H1 (cell line): ENCODE data around the gene MCF2L. TPM values are rescaled to one million over a fixed set of nuclear protein-coding genes. Genes with fewer than 3 reads are reported as not detected.

Experiments used
- CTCF ChIA-PET: fragments of 300-600 bp; sonication (Branson Sonifier 250); formaldehyde crosslinking; loops from one replicate; lab custom pipeline; 2021; ENCODE audit not compliant: partially characterized antibody; lab: Charles Lee
- POLR2A ChIA-PET: fragments of 300-600 bp; sonication (Branson Sonifier 250); formaldehyde crosslinking; loops from one replicate; lab custom pipeline; 2021; ENCODE audit warnings: inconsistent platforms; ENCODE audit not compliant: partially characterized antibody; lab: Charles Lee
- DNase-seq, 2 experiments: peaks; one replicate each; pipeline versions ENCODE4 v3.0.0 to v3.0.0-alpha.2; 2010 to 2022; ENCODE audit warnings: low spot score in 2 of 2, low read depth in 1 of 2, mixed read lengths in 1 of 2
- FAIRE-seq: peaks from 2 replicates; lab custom pipeline; 2011; peaks lifted over from hg19 to GRCh38; lab: Jason Lieb, UNC
- H2AFZ ChIP-seq: 2 replicates; pipeline ENCODE4 v1.8.1; 2012; ENCODE audit warnings: low read length, inconsistent platforms
- H2AK5ac ChIP-seq: 2 replicates; pipeline ENCODE4 v1.6.1; 2013; ENCODE audit warnings: low read depth, low read length
- H2BK120ac ChIP-seq: replicated peaks from 2 replicates; pipeline ENCODE3; 2013; ENCODE audit warnings: low read depth, low read length, inconsistent platforms
- H2BK12ac ChIP-seq: 2 replicates; pipeline ENCODE4 v1.6.1; 2013; ENCODE audit warnings: low read depth, low read length
- H2BK15ac ChIP-seq: 2 replicates; pipeline ENCODE4 v1.6.1; 2013; ENCODE audit warnings: low read length
- H2BK20ac ChIP-seq: 2 replicates; pipeline ENCODE4 v1.6.1; 2013; ENCODE audit warnings: low read length
- H2BK5ac ChIP-seq: 2 replicates; pipeline ENCODE4 v1.6.1; 2013; ENCODE audit warnings: low read depth, low read length
- H3K14ac ChIP-seq: 2 replicates; pipeline ENCODE4 v1.6.1; 2013; ENCODE audit warnings: inconsistent platforms; ENCODE audit not compliant: insufficient read length
- H3K18ac ChIP-seq: 2 replicates; pipeline ENCODE4 v1.6.1; 2013; ENCODE audit warnings: low read length; ENCODE audit errors: extremely low read depth
- H3K23ac ChIP-seq: 2 replicates; pipeline ENCODE4 v1.6.1; 2013; ENCODE audit warnings: inconsistent platforms; ENCODE audit not compliant: insufficient read length
- H3K23me2 ChIP-seq: 2 replicates; pipeline ENCODE4 v1.6.1; 2013; ENCODE audit warnings: low read depth, low read length
- H3K27ac ChIP-seq: 2 replicates; pipeline ENCODE4 v1.6.1; 2011; ENCODE audit warnings: low read depth, low read length, inconsistent platforms
- H3K27me3 ChIP-seq, 4 experiments: replicated peaks in 1 of 4; 1 replicate in 1 of 4; 2 replicates in 3 of 4; pipeline versions ENCODE4 v1.6.1 to v1.8.1; 2011 to 2013; ENCODE audit warnings: low read length in 3 of 4, mild to moderate bottlenecking in 3 of 4, inconsistent platforms in 2 of 4, mixed read lengths in 2 of 4, moderate library complexity in 1 of 4; ENCODE audit not compliant: control insufficient read depth in 3 of 4, insufficient read depth in 3 of 4; ENCODE audit errors: extremely low read depth in 1 of 4
- H3K36me3 ChIP-seq, 4 experiments: 2 replicates each; pipeline versions ENCODE4 v1.6.1 to v1.8.1; 2011 to 2013; ENCODE audit warnings: mild to moderate bottlenecking in 4 of 4, low read length in 3 of 4, moderate library complexity in 2 of 4, control low read depth in 1 of 4, inconsistent platforms in 1 of 4; ENCODE audit not compliant: insufficient read depth in 4 of 4, control insufficient read depth in 2 of 4
- H3K4ac ChIP-seq: replicated peaks from 2 replicates; pipeline ENCODE3; 2013; ENCODE audit warnings: low read length, low read depth, mixed read lengths, inconsistent platforms; ENCODE audit not compliant: insufficient read length
- H3K4me1 ChIP-seq, 4 experiments: replicated peaks in 1 of 4; 1 replicate in 1 of 4; 2 replicates in 3 of 4; pipeline versions ENCODE4 v1.6.1 to v1.8.1; 2011 to 2013; ENCODE audit warnings: low read length in 3 of 4, inconsistent platforms in 2 of 4, mixed read lengths in 1 of 4; ENCODE audit not compliant: insufficient read depth in 4 of 4, control insufficient read depth in 3 of 4
- H3K4me2 ChIP-seq, 2 experiments: 2 replicates each; pipeline versions ENCODE4 v1.6.1 to v1.8.1; 2011 to 2013; ENCODE audit warnings: low read depth in 2 of 2, low read length in 2 of 2, control low read depth in 1 of 2, inconsistent platforms in 1 of 2, mild to moderate bottlenecking in 1 of 2; ENCODE audit not compliant: insufficient read depth in 1 of 2
- H3K4me3 ChIP-seq, 4 experiments: fragments of 200-600, 300-600 bp in 1 of 4; sonication (generic), shearing (Covaris generic), sonication (Bioruptor Twin) in 1 of 4; 2 replicates each; pipeline versions ENCODE4 v1.5.1 to v1.8.1; 2011 to 2016; ENCODE audit warnings: low read length in 4 of 4, low read depth in 3 of 4, control low read depth in 2 of 4, inconsistent platforms in 2 of 4, mild to moderate bottlenecking in 2 of 4, mixed read lengths in 1 of 4, moderate library complexity in 1 of 4; ENCODE audit not compliant: insufficient read depth in 2 of 4; ENCODE audit errors: extremely low read depth in 1 of 4
- H3K56ac ChIP-seq: replicated peaks from 2 replicates; pipeline ENCODE3; 2013; ENCODE audit warnings: low read depth, mild to moderate bottlenecking, mixed read lengths, low read length, inconsistent platforms; ENCODE audit not compliant: insufficient read length
- H3K79me1 ChIP-seq: 2 replicates; pipeline ENCODE4 v1.6.1; 2013; ENCODE audit warnings: low read depth, low read length, control low read depth
- H3K79me2 ChIP-seq, 2 experiments: 2 replicates each; pipeline versions ENCODE4 v1.6.1 to v1.8.1; 2012 to 2013; ENCODE audit warnings: low read length in 2 of 2, mild to moderate bottlenecking in 2 of 2, inconsistent platforms in 1 of 2; ENCODE audit not compliant: insufficient read depth in 2 of 2, control insufficient read depth in 1 of 2
- H3K9ac ChIP-seq, 4 experiments: replicated peaks in 1 of 4; 1 replicate in 1 of 4; 2 replicates in 3 of 4; pipeline versions ENCODE4 v1.6.1 to v1.8.1; 2011 to 2013; ENCODE audit warnings: low read depth in 3 of 4, low read length in 3 of 4, control low read depth in 2 of 4, mild to moderate bottlenecking in 2 of 4, moderate library complexity in 2 of 4, inconsistent platforms in 1 of 4; ENCODE audit errors: extremely low read depth in 1 of 4
- H3K9me3 ChIP-seq, 2 experiments: 2 replicates each; pipeline versions ENCODE4 v1.6.1 to v1.8.1; 2012 to 2013; ENCODE audit warnings: mild to moderate bottlenecking in 2 of 2, moderate library complexity in 2 of 2, control low read depth in 1 of 2, inconsistent platforms in 1 of 2, low read depth in 1 of 2, low read length in 1 of 2, mixed read lengths in 1 of 2; ENCODE audit not compliant: insufficient read depth in 2 of 2
- H4K20me1 ChIP-seq, 2 experiments: replicated peaks in 1 of 2; 2 replicates each; pipeline versions ENCODE3 to v1.8.1; 2011 to 2013; ENCODE audit warnings: inconsistent platforms in 2 of 2, low read length in 2 of 2, mild to moderate bottlenecking in 1 of 2; ENCODE audit not compliant: insufficient read depth in 2 of 2, control insufficient read depth in 1 of 2
- H4K5ac ChIP-seq: 2 replicates; pipeline ENCODE4 v1.6.1; 2013; ENCODE audit warnings: low read length, low read depth, mixed read lengths, inconsistent platforms; ENCODE audit not compliant: insufficient read length
- H4K8ac ChIP-seq: 2 replicates; pipeline ENCODE4 v1.8.0; 2013; ENCODE audit warnings: mild to moderate bottlenecking, moderate library complexity, low read length, inconsistent platforms; ENCODE audit not compliant: insufficient read depth; ENCODE audit errors: extremely low read depth
- H4K91ac ChIP-seq: replicated peaks from 2 replicates; pipeline ENCODE3; 2013; ENCODE audit warnings: low read length, mixed read lengths, inconsistent platforms; ENCODE audit not compliant: insufficient read length
- CTBP2 ChIP-seq: IDR thresholded peaks from 2 replicates; pipeline ENCODE4 v1.7.0; 2011; ENCODE audit warnings: borderline replicate concordance, mild to moderate bottlenecking, moderate library complexity, mixed read lengths, low read length; ENCODE audit not compliant: insufficient read depth, insufficient read length
- EGR1 ChIP-seq: IDR thresholded peaks from 2 replicates; pipeline ENCODE4 v1.6.1; 2011; ENCODE audit warnings: low read depth, low read length, borderline replicate concordance
- POLR2A ChIP-seq, 2 experiments: IDR thresholded peaks; 1 replicate in 1 of 2; 2 replicates in 1 of 2; pipeline ENCODE4 v1.6.1; 2011; ENCODE audit warnings: low read depth in 2 of 2, low read length in 2 of 2, mild to moderate bottlenecking in 2 of 2; ENCODE audit errors: control extremely low read depth in 1 of 2
- RFX5 ChIP-seq: IDR thresholded peaks from 2 replicates; pipeline ENCODE4 v1.6.1; 2011; ENCODE audit warnings: low read depth, low read length, improper control_type of control experiment, borderline replicate concordance
- SUZ12 ChIP-seq: fragments of 200-600 bp; sonication (generic); IDR thresholded peaks from 2 replicates; pipeline ENCODE4 v1.6.1; 2012; ENCODE audit warnings: mild to moderate bottlenecking, inconsistent platforms, low read length, moderate library complexity, mixed read lengths
- WGBS, 2 experiments: shearing (Covaris generic) in 1 of 2; methylation state at CpG; one replicate each; pipeline versions ENCODE4 v1.1.6 to v1.1.7; 2013 to 2015; ENCODE audit warnings: low lambda C conversion rate in 2 of 2, mixed read lengths in 2 of 2, inconsistent platforms in 1 of 2, low coverage in 1 of 2, missing lambda C conversion rate in 1 of 2; ENCODE audit not compliant: insufficient replicate concordance in 2 of 2, insufficient coverage in 1 of 2, insufficient read length in 1 of 2; ENCODE audit errors: extremely low coverage in 1 of 2, missing lambda C conversion rate in 1 of 2; 5-methylcytosine and 5-hydroxymethylcytosine counted together
- polyA plus RNA-seq, 7 experiments: library from polyadenylated mRNA; depleted of rRNA in 3 of 7; stranded (reverse) in 5 of 7; unstranded in 2 of 7; fragments of >200 nt in 5 of 7; fragments of 200-250 nt in 2 of 7; gene quantifications; 1 replicate in 5 of 7; 2 replicates in 1 of 7; 4 replicates in 1 of 7; pipeline versions ENCODE4 v1.2.1 to v1.2.3, GENCODE V29; 2011 to 2013; ENCODE audit warnings: missing spikeins in 2 of 7, mixed read lengths in 2 of 7
- total RNA-seq: library from RNA; stranded (reverse); fragmentation: NEBNext Ultra II Directional; extraction: Animal tissue kit (Norgen Biotek cat#: 25700); gene quantifications from 2 replicates; pipeline ENCODE4 v1.2.1, GENCODE V29; 2021

MCF2L gene
- total and polyA plus RNA-seq, 2 of the 8 experiments (the other 6 are each of a cell fraction or from before 2014, with no cell fraction given), result 10.1 to 24.4 TPM

DNA sequence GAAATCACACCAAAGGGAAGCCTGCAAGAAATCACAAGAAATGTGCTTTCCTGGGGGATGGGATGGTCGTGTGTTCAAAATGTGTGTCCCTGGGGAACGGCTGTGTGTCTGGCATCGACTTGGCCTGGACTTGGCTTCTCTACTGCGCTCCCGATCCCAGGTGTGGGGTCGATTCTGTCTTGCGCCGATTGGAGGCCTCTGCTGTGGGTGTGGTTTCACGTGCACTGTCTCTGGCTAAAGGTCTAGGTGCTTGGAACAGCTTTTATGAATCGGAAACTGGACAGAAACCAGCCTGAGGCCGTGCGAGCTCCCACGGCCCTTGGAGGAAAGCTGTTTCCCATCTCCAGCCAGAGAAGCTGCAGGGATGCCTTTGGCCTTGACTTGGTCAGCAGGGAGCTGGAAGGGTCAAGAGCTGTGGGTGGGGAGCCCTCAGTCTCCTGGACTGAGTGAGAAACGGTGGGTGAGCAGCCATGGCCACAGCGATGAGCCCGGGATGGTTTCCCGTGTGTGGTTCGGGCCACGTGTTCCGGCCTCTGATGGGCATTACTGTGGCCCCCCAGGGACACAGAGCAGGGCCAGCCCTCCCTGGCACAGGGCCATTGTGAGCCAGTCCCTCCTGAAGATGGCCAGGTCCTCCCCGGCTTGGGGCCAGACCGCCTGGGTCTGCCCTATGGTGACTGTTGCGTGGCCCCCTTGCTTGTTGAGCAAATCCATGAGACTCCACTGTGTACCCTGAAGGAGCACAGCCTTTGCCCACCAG, 29.7 kb downstream of the MCF2L start:
- no peak overlapping the region for H3K9ac ChIP-seq
- no peak overlapping the region; the same call in 1 of the 2 replicates for H4K8ac ChIP-seq
- no peak overlapping the region for H2BK12ac ChIP-seq
- no peak overlapping the region for H3K4ac ChIP-seq
- H4K91ac ChIP-seq, result no peak overlapping the region
- CTCF ChIA-PET, result interaction anchor here (0.5 to 3.0 kb wide), 6 partner anchors 10 to 124 kb away, joined by 3 to 19 read pairs (median 3); no protein-coding TSS in a partner anchor
- no peaks in the 10 kb centered on the region for H3K27me3 ChIP-seq
- H3K14ac ChIP-seq, result no peak overlapping the region
- H3K36me3 ChIP-seq, result no peaks in the 10 kb centered on the region
- no peak overlapping the region for H4K5ac ChIP-seq
- no peak overlapping the region for H2AFZ ChIP-seq
- H2BK15ac ChIP-seq, result no peak overlapping the region
- H3K56ac ChIP-seq, result no peak overlapping the region
- DNase-seq (no peak), FAIRE-seq (no peak)
- no peak overlapping the region for H3K4me2 ChIP-seq
- no peaks in the 10 kb centered on the region for H3K9me3 ChIP-seq
- H2BK5ac ChIP-seq, result no peak overlapping the region
- POLR2A ChIA-PET, result no interaction called here
- peaks cover 0 to 8% of the 10 kb centered on the region in 2 experiments for H4K20me1 ChIP-seq
- no peak overlapping the region for H2BK20ac ChIP-seq
- H3K23ac ChIP-seq, result no peak overlapping the region
- no peak overlapping the region for H3K18ac ChIP-seq
- H3K27ac ChIP-seq, result no peak overlapping the region
- H2AK5ac ChIP-seq, result no peak overlapping the region
- peaks cover 0 to 4% (median 1%) of the 10 kb centered on the region in 4 experiments; a peak in 1 of 7 replicates for H3K4me1 ChIP-seq
- 92% methylated on average over 23 of the region's 23 CpGs; no CpG with 5 or more reads in 1 of the 2 experiments for WGBS, 2 experiments
- TF ChIP-seq EGR1, result no peak
- TF ChIP-seq RFX5, result no peak
- TF ChIP-seq SUZ12, result no peak
- no peak for TF ChIP-seq CTBP2
- no peak for TF ChIP-seq POLR2A (IDR thresholded peaks at IDR 0.05; ENCODE audit: control extremely low read depth in 1 of 2, low read depth in 2 of 2, low read length in 2 of 2)
- H3K23me2 ChIP-seq, result no peaks in the 10 kb centered on the region
- no peak overlapping the region for H2BK120ac ChIP-seq
- no peak overlapping the region for H3K4me3 ChIP-seq
- 0 out of 2 replicates have a peak, but pooled peaks cover 4% of the 10 kb centered on the region for H3K79me1 ChIP-seq
- H3K79me2 ChIP-seq, result no peaks in the 10 kb centered on the region; a peak in 1 of 4 replicates
